Prostate gland (tissue), 2 donors: ENCODE results near the gene ALOX5AP.

Source experiments
- POLR2AphosphoS5 ChIP-seq: sonication (generic); formaldehyde crosslinking; IDR thresholded peaks from one replicate; pipeline ENCODE4 v1.6.1; 2017; ENCODE audit warnings: antibody characterized with exemption
- TF ChIP-seq, protein P1 (sequence below), 4 experiments: fragments of 200-600 bp in 2 of 4; fragments of 450-650 bp in 2 of 4; sonication (generic) in 2 of 4; IDR thresholded peaks; 1 replicate in 3 of 4; 2 replicates in 1 of 4; pipeline ENCODE4 v1.5.1; 2016 to 2019; ENCODE audit warnings: antibody characterized with exemption in 4 of 4, mild to moderate bottlenecking in 2 of 4, moderate library complexity in 2 of 4

DNA sequence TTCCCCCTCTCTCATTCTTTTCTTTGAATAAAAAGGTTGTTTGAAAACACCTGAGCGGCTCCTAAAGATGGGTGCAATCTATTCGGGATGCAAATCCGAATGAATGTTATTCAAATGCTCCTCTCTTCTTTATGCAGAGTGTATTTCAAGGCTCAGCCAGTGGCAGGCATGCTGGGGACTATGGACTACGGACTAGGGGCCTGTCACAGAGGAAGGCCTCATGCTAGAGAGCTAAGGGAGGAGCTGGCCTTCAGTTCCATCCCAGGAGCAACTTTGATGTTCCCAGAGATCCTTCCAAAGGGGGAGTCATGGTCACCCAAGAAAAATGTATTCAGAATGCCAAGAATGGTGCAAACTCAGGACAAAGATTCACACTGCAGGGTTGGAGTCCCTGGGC is 9.3 kb downstream of the ALOX5AP start:
- TF ChIP-seq, protein P1, sequence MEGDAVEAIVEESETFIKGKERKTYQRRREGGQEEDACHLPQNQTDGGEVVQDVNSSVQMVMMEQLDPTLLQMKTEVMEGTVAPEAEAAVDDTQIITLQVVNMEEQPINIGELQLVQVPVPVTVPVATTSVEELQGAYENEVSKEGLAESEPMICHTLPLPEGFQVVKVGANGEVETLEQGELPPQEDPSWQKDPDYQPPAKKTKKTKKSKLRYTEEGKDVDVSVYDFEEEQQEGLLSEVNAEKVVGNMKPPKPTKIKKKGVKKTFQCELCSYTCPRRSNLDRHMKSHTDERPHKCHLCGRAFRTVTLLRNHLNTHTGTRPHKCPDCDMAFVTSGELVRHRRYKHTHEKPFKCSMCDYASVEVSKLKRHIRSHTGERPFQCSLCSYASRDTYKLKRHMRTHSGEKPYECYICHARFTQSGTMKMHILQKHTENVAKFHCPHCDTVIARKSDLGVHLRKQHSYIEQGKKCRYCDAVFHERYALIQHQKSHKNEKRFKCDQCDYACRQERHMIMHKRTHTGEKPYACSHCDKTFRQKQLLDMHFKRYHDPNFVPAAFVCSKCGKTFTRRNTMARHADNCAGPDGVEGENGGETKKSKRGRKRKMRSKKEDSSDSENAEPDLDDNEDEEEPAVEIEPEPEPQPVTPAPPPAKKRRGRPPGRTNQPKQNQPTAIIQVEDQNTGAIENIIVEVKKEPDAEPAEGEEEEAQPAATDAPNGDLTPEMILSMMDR (IDR thresholded peaks at IDR 0.05): no peak
- no peak for TF ChIP-seq POLR2AphosphoS5
